SK-N-SH (cell line): ENCODE results near the gene RAP1B.

Experiments used
- CTCF ChIP-seq: fragments of 200-600 bp; sonication (generic); IDR thresholded peaks from 2 replicates; pipeline ENCODE4 v1.6.1; 2017; ENCODE audit warnings: antibody characterized with exemption, mild to moderate bottlenecking, moderate library complexity
- JUND ChIP-seq: IDR thresholded peaks from 2 replicates; pipeline ENCODE4 v1.4.0; 2012
- NRF1 ChIP-seq: IDR thresholded peaks from 2 replicates; pipeline ENCODE4 v1.6.1; 2012; ENCODE audit warnings: low read depth, mild to moderate bottlenecking, low read length
- POLR2AphosphoS5 ChIP-seq: IDR thresholded peaks from 2 replicates; pipeline ENCODE4 v1.6.1; 2012; ENCODE audit warnings: low read depth, low read length
- RXRA ChIP-seq: IDR thresholded peaks from 2 replicates; pipeline ENCODE4 v1.4.0; 2012; ENCODE audit warnings: low read depth, mild to moderate bottlenecking, borderline replicate concordance
- TAF1 ChIP-seq: IDR thresholded peaks from 2 replicates; pipeline ENCODE4 v1.6.1; 2012; ENCODE audit warnings: low read depth, mild to moderate bottlenecking, low read length, moderate library complexity, borderline replicate concordance

DNA sequence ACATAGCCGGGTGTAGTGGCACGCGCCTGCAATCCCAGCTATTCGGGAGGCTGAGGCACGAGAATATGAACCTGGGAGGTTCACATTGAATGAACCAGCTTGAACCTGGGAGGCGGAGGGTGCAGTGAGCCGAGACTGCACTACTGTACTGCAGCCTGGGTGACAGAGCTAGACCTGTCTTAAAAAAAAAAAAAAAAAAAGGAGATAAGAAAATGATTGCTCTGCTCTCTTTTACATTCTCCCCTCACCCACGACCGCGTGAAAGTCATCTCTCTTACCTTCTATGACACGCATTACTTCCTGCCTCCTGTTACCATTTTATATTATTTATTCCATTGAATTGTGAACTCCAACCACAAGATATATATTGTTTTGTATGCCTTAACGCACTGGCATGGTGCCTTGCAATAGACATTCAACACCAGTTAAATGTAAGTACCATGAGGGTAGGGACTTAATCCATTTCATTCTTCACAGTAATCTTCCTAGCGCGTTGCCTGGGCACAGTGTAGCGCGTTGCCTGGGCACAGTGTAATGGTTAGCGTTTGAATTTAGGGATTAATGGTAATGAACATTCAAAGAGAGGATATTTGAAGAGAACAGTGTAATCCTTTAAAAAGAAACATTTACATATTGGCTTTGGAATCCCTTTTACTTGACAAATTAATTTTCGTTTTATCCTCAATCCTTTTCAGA, 2.7 kb downstream of the RAP1B start:
- TF ChIP-seq CTCF (no peak), TAF1 (no peak), RXRA (no peak), POLR2AphosphoS5 (no peak), NRF1 (no peak), JUND (no peak)
